HepG2 (cell line): ENCODE data around the gene WDR59. TPM values are rescaled to one million over a fixed set of nuclear protein-coding genes. Genes with fewer than 3 reads are reported as not detected.
A peak's percentile ranks its signal among the peaks of the same experiment; 100 is the strongest.

Experiments used
- ATAC-seq: fragments of 200-7000 bp; cut with Tn5 transposase; 3 replicates; pipeline ENCODE4 v1.9.1; 2020; ENCODE audit warnings: mild to moderate bottlenecking, moderate library complexity
- BruUV-seq: library from RNA; stranded (reverse); fragments of 400-500 nt; replicated peaks from 2 replicates; lab custom pipeline; 2021; lab: Mats Ljungman, UMichigan
- CTCF ChIA-PET: fragments of 300-600 bp; formaldehyde crosslinking; extraction: SDS; loops from one replicate; lab custom pipeline; 2021; ENCODE audit warnings: low total read pairs, inconsistent platforms, low intra/inter-chr PET ratio; lab: Yijun Ruan, JAX
- POLR2A ChIA-PET: fragments of 350-600 bp; sonication (Branson Sonifier 250); formaldehyde crosslinking; loops from one replicate; lab custom pipeline; 2020; ENCODE audit warnings: antibody characterized with exemption, inconsistent platforms; lab: Yijun Ruan, JAX
- DNase-seq: peaks from one replicate; pipeline ENCODE4 v3.0.0-alpha.2; 2015; ENCODE audit warnings: low spot score
- FAIRE-seq: peaks from 3 replicates; lab custom pipeline; 2011; peaks lifted over from hg19 to GRCh38; lab: Jason Lieb, UNC
- H2AFZ ChIP-seq: one replicate; pipeline ENCODE4 v1.6.1; 2011; ENCODE audit warnings: low read length, inconsistent platforms
- H3K27ac ChIP-seq: fragments of 300-600 bp; 3 replicates; pipeline ENCODE4 v1.8.0; 2011; ENCODE audit warnings: mixed run types, mild to moderate bottlenecking, mixed read lengths, low read length, inconsistent platforms; ENCODE audit not compliant: insufficient read depth; ENCODE audit errors: extremely low read length
- H3K27me3 ChIP-seq, 2 experiments: fragments of 200-600 bp in 1 of 2; 2 replicates in 1 of 2; 3 replicates in 1 of 2; pipeline versions ENCODE4 v1.6.0 to v1.8.0; 2011; ENCODE audit warnings: low read length in 2 of 2, mild to moderate bottlenecking in 2 of 2, moderate library complexity in 2 of 2, inconsistent platforms in 1 of 2; ENCODE audit not compliant: insufficient read depth in 2 of 2, control insufficient read depth in 1 of 2
- H3K36me3 ChIP-seq, 2 experiments: fragments of 200-600 bp in 1 of 2; replicated peaks in 1 of 2; 2 replicates in 1 of 2; 3 replicates in 1 of 2; pipeline versions ENCODE4 v1.5.1 to v1.8.0; 2011; ENCODE audit warnings: low read length in 2 of 2, inconsistent platforms in 1 of 2; ENCODE audit not compliant: insufficient read depth in 2 of 2, control insufficient read depth in 1 of 2
- H3K4me1 ChIP-seq: 2 replicates; pipeline ENCODE4 v1.5.1; 2012; ENCODE audit warnings: low read length, inconsistent platforms; ENCODE audit not compliant: insufficient read depth
- H3K4me2 ChIP-seq: 2 replicates; pipeline ENCODE4 v1.6.0; 2011; ENCODE audit warnings: low read depth, low read length, inconsistent platforms
- H3K4me3 ChIP-seq, 3 experiments: fragments of 200-600 bp in 1 of 3; sonication (generic), shearing (Covaris generic) in 1 of 3; replicated peaks in 1 of 3; 2 replicates each; pipeline ENCODE4 v1.5.1; 2011 to 2016; ENCODE audit warnings: low read length in 3 of 3, inconsistent platforms in 2 of 3, low read depth in 2 of 3, mild to moderate bottlenecking in 2 of 3, control low read depth in 1 of 3, mixed read lengths in 1 of 3; ENCODE audit not compliant: insufficient read depth in 1 of 3
- H3K79me2 ChIP-seq: one replicate; pipeline ENCODE4 v1.6.1; 2011; ENCODE audit warnings: low read length, inconsistent platforms; ENCODE audit not compliant: insufficient read depth
- H3K9ac ChIP-seq: 2 replicates; pipeline ENCODE4 v1.6.0; 2011; ENCODE audit warnings: mild to moderate bottlenecking, low read depth, low read length, inconsistent platforms; ENCODE audit not compliant: insufficient read depth
- H3K9me3 ChIP-seq: 2 replicates; pipeline ENCODE4 v1.5.1; 2012; ENCODE audit warnings: mild to moderate bottlenecking, low read length
- H4K20me1 ChIP-seq: 2 replicates; pipeline ENCODE4 v1.6.0; 2011; ENCODE audit warnings: inconsistent platforms, mild to moderate bottlenecking, low read length, moderate library complexity; ENCODE audit not compliant: insufficient read depth
- SMAD3 ChIP-seq: sonication (generic); formaldehyde crosslinking; IDR thresholded peaks from 2 replicates; pipeline ENCODE4 v1.4.0; 2020; ENCODE audit warnings: missing genetic modification reagents
- ZNF121 ChIP-seq: sonication (generic); formaldehyde crosslinking; IDR thresholded peaks from 2 replicates; pipeline ENCODE4 v1.5.0; 2020; ENCODE audit warnings: mild to moderate bottlenecking, missing genetic modification reagents
- WGBS: methylation state at CpG from one replicate; pipeline ENCODE4 v1.1.6; 2017; ENCODE audit warnings: low lambda C conversion rate; 5-methylcytosine and 5-hydroxymethylcytosine counted together
- in situ Hi-C: cut with HindIII; loops from 2 replicates; pipeline ENCODE4 v1.10.0; 2017; ENCODE audit warnings: low pct_unique_long_range_greater_than_20kb; ENCODE audit not compliant: extremely low pct_ligation_motif_present
- intact Hi-C: fragments of 100-400 bp; cut with micrococcal nuclease; formaldehyde crosslinking; loops from one replicate; pipeline ENCODE4 v1.10.0; 2022; ENCODE audit not compliant: unreplicated experiment
- polyA plus RNA-seq, 8 experiments: library from polyadenylated mRNA; depleted of rRNA in 3 of 8; stranded (reverse) in 7 of 8; unstranded in 1 of 8; fragments of >200 nt; fragmentation: Illumina TruSeq in 4 of 8; extraction: Trizol in 4 of 8; gene quantifications; 2 replicates each; pipeline versions ENCODE4 v1.2.1 to v1.2.3, GENCODE V29; 2011 to 2016; ENCODE audit warnings: low read depth in 4 of 8, missing spikeins in 1 of 8, mixed read lengths in 1 of 8; ENCODE audit not compliant: insufficient read depth in 1 of 8
- total RNA-seq, 5 experiments: library from RNA; depleted of rRNA; stranded (reverse); fragments of >200 nt; fragmentation: Illumina TruSeq; extraction: Trizol; gene quantifications; 2 replicates each; pipeline ENCODE4 v1.2.3, GENCODE V29; 2016; ENCODE audit warnings: low read depth in 1 of 5
- TF ChIP-seq, protein P1 (sequence below): sonication (generic); formaldehyde crosslinking; IDR thresholded peaks from 2 replicates; pipeline ENCODE4 v1.8.0; 2022; ENCODE audit warnings: mild to moderate bottlenecking, missing genetic modification reagents, moderate library complexity
- TF ChIP-seq, protein P2 (sequence below): sonication (generic); formaldehyde crosslinking; IDR thresholded peaks from 2 replicates; pipeline ENCODE4 v1.5.1; 2020; ENCODE audit warnings: missing genetic modification reagents, mild to moderate bottlenecking, borderline replicate concordance
- TF ChIP-seq, protein P3 (sequence below): sonication (generic); formaldehyde crosslinking; IDR thresholded peaks from 2 replicates; pipeline ENCODE4 v1.4.0; 2020; ENCODE audit warnings: missing genetic modification reagents

WDR59 gene
- total and polyA plus RNA-seq, 2 of the 13 experiments (the other 11 are each of a cell fraction or from before 2014, with no cell fraction given) = 65.2 to 306 TPM

DNA sequence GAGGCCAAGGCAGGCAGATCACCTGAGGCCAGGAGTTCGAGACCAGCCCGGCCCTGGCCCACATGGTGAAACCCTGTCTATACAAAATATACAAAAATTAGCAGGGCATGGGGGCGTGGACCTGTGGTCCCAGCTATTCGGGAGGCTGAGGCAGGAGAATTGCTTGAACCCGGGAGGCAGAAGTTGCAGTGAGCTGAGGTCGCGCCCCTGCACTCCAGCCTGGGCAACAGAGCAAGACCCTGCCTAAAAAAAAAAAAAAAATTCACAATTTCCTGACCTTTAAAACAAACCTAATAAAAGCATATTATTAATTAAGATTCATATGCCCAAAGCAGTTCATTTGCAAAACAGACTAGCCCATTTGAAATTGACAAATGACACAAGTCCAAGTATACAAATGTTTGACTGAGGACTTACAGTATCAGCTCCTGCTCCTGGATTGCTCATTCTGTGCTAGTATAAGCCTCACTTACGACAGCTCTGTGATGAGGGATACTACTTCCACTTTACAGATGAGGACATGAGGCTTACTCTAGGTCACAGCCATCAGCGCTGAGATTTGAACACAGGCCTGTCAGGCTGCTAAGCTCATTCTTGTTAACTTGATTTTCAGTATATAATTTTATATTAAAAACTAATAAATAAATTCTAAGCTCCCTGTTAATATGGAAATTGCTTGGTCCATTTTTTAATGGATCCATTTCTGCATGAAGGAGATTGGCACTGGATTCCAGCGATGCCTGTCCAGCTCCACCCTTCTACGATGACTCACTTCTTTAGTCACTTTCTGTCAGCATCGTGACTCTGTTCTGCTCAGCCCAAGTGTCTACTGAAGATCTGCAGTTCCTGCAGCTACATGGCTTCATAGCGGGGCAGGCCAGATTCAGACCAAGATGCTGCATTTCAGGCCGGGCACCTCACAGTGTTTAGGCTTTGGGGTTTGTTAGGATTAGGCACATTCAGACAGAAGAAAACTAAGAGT lies 88.2 kb downstream of the WDR59 start:
- H4K20me1 ChIP-seq = no peaks in the 10 kb centered on the region
- DNase-seq (no peak), FAIRE-seq (no peak), ATAC-seq (no peak)
- no peak overlapping the region for H2AFZ ChIP-seq
- H3K9me3 ChIP-seq = no peaks in the 10 kb centered on the region
- H3K4me3 ChIP-seq = no peak overlapping the region
- 96% methylated on average over 14 of the region's 14 CpGs for WGBS
- no peak overlapping the region for H3K27ac ChIP-seq
- no peak overlapping the region for H3K4me2 ChIP-seq
- H3K27me3 ChIP-seq = no peaks in the 10 kb centered on the region
- CTCF ChIA-PET = no interaction called here
- in situ Hi-C loops = no loop called here
- H3K36me3 ChIP-seq = peaks cover 27 to 97% of the 10 kb centered on the region in 2 experiments
- H3K9ac ChIP-seq = no peak overlapping the region
- intact Hi-C loops = no loop called here
- H3K79me2 ChIP-seq = no peaks in the 10 kb centered on the region
- POLR2A ChIA-PET = no interaction called here
- no peak for TF ChIP-seq SMAD3 (CRISPR knock-in tag)
- TF ChIP-seq, protein P1, sequence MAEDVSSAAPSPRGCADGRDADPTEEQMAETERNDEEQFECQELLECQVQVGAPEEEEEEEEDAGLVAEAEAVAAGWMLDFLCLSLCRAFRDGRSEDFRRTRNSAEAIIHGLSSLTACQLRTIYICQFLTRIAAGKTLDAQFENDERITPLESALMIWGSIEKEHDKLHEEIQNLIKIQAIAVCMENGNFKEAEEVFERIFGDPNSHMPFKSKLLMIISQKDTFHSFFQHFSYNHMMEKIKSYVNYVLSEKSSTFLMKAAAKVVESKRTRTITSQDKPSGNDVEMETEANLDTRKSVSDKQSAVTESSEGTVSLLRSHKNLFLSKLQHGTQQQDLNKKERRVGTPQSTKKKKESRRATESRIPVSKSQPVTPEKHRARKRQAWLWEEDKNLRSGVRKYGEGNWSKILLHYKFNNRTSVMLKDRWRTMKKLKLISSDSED = no peak
- TF ChIP-seq, protein P2, sequence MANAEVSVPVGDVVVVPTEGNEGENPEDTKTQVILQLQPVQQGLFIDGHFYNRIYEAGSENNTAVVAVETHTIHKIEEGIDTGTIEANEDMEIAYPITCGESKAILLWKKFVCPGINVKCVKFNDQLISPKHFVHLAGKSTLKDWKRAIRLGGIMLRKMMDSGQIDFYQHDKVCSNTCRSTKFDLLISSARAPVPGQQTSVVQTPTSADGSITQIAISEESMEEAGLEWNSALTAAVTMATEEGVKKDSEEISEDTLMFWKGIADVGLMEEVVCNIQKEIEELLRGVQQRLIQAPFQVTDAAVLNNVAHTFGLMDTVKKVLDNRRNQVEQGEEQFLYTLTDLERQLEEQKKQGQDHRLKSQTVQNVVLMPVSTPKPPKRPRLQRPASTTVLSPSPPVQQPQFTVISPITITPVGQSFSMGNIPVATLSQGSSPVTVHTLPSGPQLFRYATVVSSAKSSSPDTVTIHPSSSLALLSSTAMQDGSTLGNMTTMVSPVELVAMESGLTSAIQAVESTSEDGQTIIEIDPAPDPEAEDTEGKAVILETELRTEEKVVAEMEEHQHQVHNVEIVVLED (CRISPR knock-in tag) = no peak
- peak; percentile 53 for TF ChIP-seq ZNF121 (CRISPR knock-in tag)
- TF ChIP-seq, protein P3, sequence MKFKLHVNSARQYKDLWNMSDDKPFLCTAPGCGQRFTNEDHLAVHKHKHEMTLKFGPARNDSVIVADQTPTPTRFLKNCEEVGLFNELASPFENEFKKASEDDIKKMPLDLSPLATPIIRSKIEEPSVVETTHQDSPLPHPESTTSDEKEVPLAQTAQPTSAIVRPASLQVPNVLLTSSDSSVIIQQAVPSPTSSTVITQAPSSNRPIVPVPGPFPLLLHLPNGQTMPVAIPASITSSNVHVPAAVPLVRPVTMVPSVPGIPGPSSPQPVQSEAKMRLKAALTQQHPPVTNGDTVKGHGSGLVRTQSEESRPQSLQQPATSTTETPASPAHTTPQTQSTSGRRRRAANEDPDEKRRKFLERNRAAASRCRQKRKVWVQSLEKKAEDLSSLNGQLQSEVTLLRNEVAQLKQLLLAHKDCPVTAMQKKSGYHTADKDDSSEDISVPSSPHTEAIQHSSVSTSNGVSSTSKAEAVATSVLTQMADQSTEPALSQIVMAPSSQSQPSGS (CRISPR knock-in tag) = no peak
- no TSS peak for BruUV-seq
- H3K4me1 ChIP-seq = no peaks in the 10 kb centered on the region
